Activated B cell treated with CpG ODN at 0.5 μM for 24 hours (primary cell): ENCODE results near the gene DNAAF5. TPM values are rescaled to one million over a fixed set of nuclear protein-coding genes. Genes with fewer than 3 reads are reported as not detected.
"Not testable (repeated sequence)": the region's sequence is repeated elsewhere in the genome, so short reads cannot be mapped to it uniquely, and the experiment has no call there.

Experiments used
- ATAC-seq: fragments of 200-7000 bp; cut with Tn5 transposase; one replicate; pipeline ENCODE4 v1.10.0; 2021; ENCODE audit warnings: low read depth, mild to moderate bottlenecking, moderate library complexity
- CTCF ChIA-PET: fragments of 350-600 bp; sonication (Branson Sonifier 250); formaldehyde crosslinking; loops from one replicate; lab custom pipeline; 2021; ENCODE audit warnings: antibody characterized with exemption; lab: Charles Lee
- POLR2A ChIA-PET: fragments of 350-600 bp; sonication (Branson Sonifier 250); formaldehyde crosslinking; loops from one replicate; lab custom pipeline; 2021; ENCODE audit warnings: antibody characterized with exemption; lab: Charles Lee
- DNase-seq: peaks from one replicate; pipeline ENCODE4 v3.0.0; 2022
- H3K27ac Mint-ChIP-seq: one replicate; pipeline ENCODE4 v1.8.0; 2020; ENCODE audit warnings: mixed read lengths
- H3K27me3 Mint-ChIP-seq: one replicate; pipeline ENCODE4 v1.8.0; 2021; ENCODE audit warnings: mixed read lengths
- H3K36me3 Mint-ChIP-seq: one replicate; pipeline ENCODE4 v1.8.0; 2021; ENCODE audit warnings: low read depth, mixed read lengths
- H3K4me1 Mint-ChIP-seq: one replicate; pipeline ENCODE4 v1.8.0; 2021; ENCODE audit warnings: mixed read lengths
- H3K4me3 Mint-ChIP-seq: one replicate; pipeline ENCODE4 v1.8.0; 2020; ENCODE audit warnings: mild to moderate bottlenecking, mixed read lengths
- H3K9me3 Mint-ChIP-seq: one replicate; pipeline ENCODE4 v1.8.0; 2020; ENCODE audit warnings: mixed read lengths
- CTCF ChIP-seq: fragments of 200-600 bp; IDR thresholded peaks from one replicate; pipeline ENCODE4 v1.8.0; 2022; ENCODE audit warnings: antibody characterized with exemption, mild to moderate bottlenecking
- intact Hi-C: fragments of 100-400 bp; cut with micrococcal nuclease; formaldehyde crosslinking; loops from one replicate; pipeline ENCODE4 v1.15.1; 2024
- total RNA-seq: library from RNA; stranded (reverse); gene quantifications from 2 replicates; pipeline ENCODE4 v1.2.3, GENCODE V29; 2022

DNAAF5 gene
- total RNA-seq, 1 donor from 2014 or later: 23.5 TPM

GRCh38 chr7:802500-803242 is 76.2 kb downstream of the DNAAF5 start:
- H3K27me3 Mint-ChIP-seq: no peaks in the 10 kb centered on the region
- ATAC-seq: no peak
- CTCF ChIA-PET: no interaction called here
- intact Hi-C loops: no loop called here
- DNase-seq: no peak
- H3K36me3 Mint-ChIP-seq: no peaks in the 10 kb centered on the region
- POLR2A ChIA-PET: no interaction called here
- no peak for TF ChIP-seq CTCF
- no peaks in the 10 kb centered on the region for H3K9me3 Mint-ChIP-seq
- H3K4me1 Mint-ChIP-seq: no peaks in the 10 kb centered on the region
- no peak overlapping the region for H3K4me3 Mint-ChIP-seq
- H3K27ac Mint-ChIP-seq: no peak overlapping the region

GRCh38 chr7:803243-803635 is 76.7 kb downstream of the DNAAF5 start:
- H3K9me3 Mint-ChIP-seq: peaks cover 2% of the 10 kb centered on the region
- ChIA-PET CTCF (no interaction called here), POLR2A (no interaction called here)
- H3K36me3 Mint-ChIP-seq: no peaks in the 10 kb centered on the region
- H3K4me3 Mint-ChIP-seq: no peak overlapping the region
- no peak overlapping the region for H3K27ac Mint-ChIP-seq
- intact Hi-C loops: no loop called here
- H3K27me3 Mint-ChIP-seq: no peaks in the 10 kb centered on the region
- TF ChIP-seq CTCF: no peak
- ATAC-seq: no peak
- H3K4me1 Mint-ChIP-seq: no peaks in the 10 kb centered on the region
- no peak for DNase-seq

- H3K4me1 Mint-ChIP-seq, H3K4me3 Mint-ChIP-seq, H3K27me3 Mint-ChIP-seq, H3K27ac Mint-ChIP-seq, DNase-seq, H3K36me3 Mint-ChIP-seq, POLR2A ChIA-PET, ATAC-seq, intact Hi-C loops, CTCF ChIA-PET, H3K9me3 Mint-ChIP-seq: not testable (repeated sequence)
These were observed 77.3 kb downstream of the DNAAF5 start for GRCh38 chr7:803796-804195.

GRCh38 chr7:805261-805660 is 78.8 kb downstream of the DNAAF5 start:
- no peaks in the 10 kb centered on the region for H3K4me1 Mint-ChIP-seq
- ATAC-seq (no peak), DNase-seq (no peak)
- H3K9me3 Mint-ChIP-seq: peaks cover 2% of the 10 kb centered on the region
- H3K27me3 Mint-ChIP-seq: no peaks in the 10 kb centered on the region
- TF ChIP-seq CTCF: no peak
- no peaks in the 10 kb centered on the region for H3K36me3 Mint-ChIP-seq
- no peak overlapping the region for H3K27ac Mint-ChIP-seq
- POLR2A ChIA-PET: no interaction called here
- H3K4me3 Mint-ChIP-seq: no peak overlapping the region
- CTCF ChIA-PET: no interaction called here
- intact Hi-C loops: no loop called here

- intact Hi-C loops: loop anchor here (1.0 to 10.0 kb wide), 7 partner anchors 61 to 668 kb away; partner anchors contain the start of genes COX19 and GET4
- ChIA-PET CTCF (no interaction called here), POLR2A (interaction anchor here (1.0 to 3.5 kb wide), 2 partner anchors 16 to 21 kb away, joined by 3 to 19 read pairs; partner anchors contain the start of gene SUN1)
These were observed 89.1 kb downstream of the DNAAF5 start for GRCh38 chr7:815284-816216.

More at GRCh38 chr7:815284-816216, 89.1 kb downstream of the DNAAF5 start:
- peaks cover 5% of the 10 kb centered on the region for H3K36me3 Mint-ChIP-seq
- H3K4me1 Mint-ChIP-seq: peaks cover 58% of the 10 kb centered on the region
- no peaks in the 10 kb centered on the region for H3K9me3 Mint-ChIP-seq
- no peak for TF ChIP-seq CTCF
- H3K27me3 Mint-ChIP-seq: no peaks in the 10 kb centered on the region
- peak overlapping the region; percentile 62 for H3K27ac Mint-ChIP-seq
- DNase-seq: peak; percentile 35
- peak overlapping the region; percentile 81 for H3K4me3 Mint-ChIP-seq
- ATAC-seq: no peak
